SK-N-SH (cell line): ENCODE results near the gene CCNA2. TPM values are rescaled to one million over a fixed set of nuclear protein-coding genes. Genes with fewer than 3 reads are reported as not detected.

ENCODE experiments used
- CTCF ChIA-PET: fragments of 300-600, 350-600 bp; formaldehyde crosslinking; extraction: SDS; loops from one replicate; lab custom pipeline; 2021; lab: Yijun Ruan, JAX
- POLR2A ChIA-PET: fragments of 350-600 bp; sonication (Branson Sonifier 250); formaldehyde crosslinking; extraction: SDS; loops from one replicate; lab custom pipeline; 2020; ENCODE audit warnings: antibody characterized with exemption, inconsistent platforms; lab: Yijun Ruan, JAX
- DNase-seq: peaks from one replicate; pipeline ENCODE4 v3.0.0; 2012
- H2AFZ ChIP-seq: fragments of 200-600 bp; sonication (generic); 2 replicates; pipeline ENCODE4 v1.8.1; 2016; ENCODE audit warnings: antibody characterized with exemption, mild to moderate bottlenecking, low read depth
- H3F3A ChIP-seq: fragments of 200-600 bp; sonication (generic); replicated peaks from 2 replicates; pipeline ENCODE3; 2016; ENCODE audit warnings: antibody characterized with exemption, mild to moderate bottlenecking; ENCODE audit not compliant: insufficient read depth
- H3K27ac ChIP-seq, 2 experiments: fragments of 200-500 bp in 1 of 2; fragments of 200-600 bp in 1 of 2; sonication (Bioruptor generic) in 1 of 2; sonication (generic), shearing (Covaris generic) in 1 of 2; 2 replicates each; pipeline versions ENCODE4 v1.5.1 to v1.6.1; 2014 to 2016; ENCODE audit warnings: low read depth in 2 of 2, inconsistent platforms in 1 of 2, low read length in 1 of 2, mild to moderate bottlenecking in 1 of 2, mixed read lengths in 1 of 2
- H3K27me3 ChIP-seq: fragments of 200-600 bp; sonication (generic), shearing (Covaris generic); 2 replicates; pipeline ENCODE4 v1.6.1; 2016; ENCODE audit warnings: mixed run types; ENCODE audit not compliant: insufficient read depth
- H3K36me3 ChIP-seq, 2 experiments: fragments of 200-500 bp in 1 of 2; fragments of 200-600 bp in 1 of 2; sonication (Bioruptor generic) in 1 of 2; sonication (generic) in 1 of 2; replicated peaks in 1 of 2; 2 replicates each; pipeline versions ENCODE3 to v1.5.1; 2014 to 2016; ENCODE audit warnings: low read length in 1 of 2, mild to moderate bottlenecking in 1 of 2; ENCODE audit not compliant: insufficient read depth in 2 of 2, control insufficient read depth in 1 of 2
- H3K4me1 ChIP-seq, 2 experiments: fragments of 200-500 bp in 1 of 2; fragments of 200-600 bp in 1 of 2; sonication (Bioruptor generic) in 1 of 2; sonication (generic), shearing (Covaris generic) in 1 of 2; 2 replicates each; pipeline versions ENCODE4 v1.5.1 to v1.6.1; 2014 to 2016; ENCODE audit warnings: low read depth in 1 of 2, low read length in 1 of 2, mixed run types in 1 of 2; ENCODE audit not compliant: insufficient read depth in 2 of 2, control insufficient read depth in 1 of 2
- H3K4me2 ChIP-seq: fragments of 200-600 bp; sonication (generic), shearing (Covaris generic); 2 replicates; pipeline ENCODE4 v1.6.1; 2017; ENCODE audit warnings: mixed run types
- H3K4me3 ChIP-seq, 2 experiments: fragments of 200-500 bp in 1 of 2; fragments of 200-600 bp in 1 of 2; sonication (Bioruptor generic) in 1 of 2; sonication (generic), shearing (Covaris generic) in 1 of 2; 2 replicates each; pipeline versions ENCODE4 v1.5.1 to v1.8.1; 2014 to 2016; ENCODE audit warnings: low read depth in 2 of 2, inconsistent platforms in 1 of 2, low read length in 1 of 2, mild to moderate bottlenecking in 1 of 2, mixed read lengths in 1 of 2, moderate library complexity in 1 of 2
- H3K79me2 ChIP-seq: fragments of 200-600 bp; sonication (generic); 2 replicates; pipeline ENCODE4 v1.8.1; 2017; ENCODE audit warnings: mild to moderate bottlenecking; ENCODE audit not compliant: insufficient read depth
- H3K9ac ChIP-seq: fragments of 200-600 bp; sonication (generic); 2 replicates; pipeline ENCODE4 v1.6.1; 2017; ENCODE audit warnings: mixed run types
- H3K9me2 ChIP-seq: fragments of 200-600 bp; sonication (generic); 2 replicates; pipeline ENCODE4 v1.6.1; 2017; ENCODE audit warnings: mixed run types
- H3K9me3 ChIP-seq: fragments of 200-600 bp; sonication (generic); 2 replicates; pipeline ENCODE4 v1.6.1; 2017; ENCODE audit warnings: mixed run types, mild to moderate bottlenecking, moderate library complexity
- H4K20me1 ChIP-seq: fragments of 200-600 bp; sonication (generic); 2 replicates; pipeline ENCODE4 v1.6.1; 2017; ENCODE audit warnings: mild to moderate bottlenecking, mixed run types; ENCODE audit not compliant: insufficient read depth
- CTCF ChIP-seq: fragments of 200-600 bp; sonication (generic); IDR thresholded peaks from 2 replicates; pipeline ENCODE4 v1.6.1; 2017; ENCODE audit warnings: antibody characterized with exemption, mild to moderate bottlenecking, moderate library complexity
- FOXM1 ChIP-seq: IDR thresholded peaks from 2 replicates; pipeline ENCODE4 v1.4.0; 2012; ENCODE audit warnings: low read depth, mild to moderate bottlenecking
- IRF3 ChIP-seq: fragments of 150-350 bp; IDR thresholded peaks from 2 replicates; pipeline ENCODE4 v1.6.1; 2016; ENCODE audit warnings: mild to moderate bottlenecking, low read depth, low read length
- JUND ChIP-seq: IDR thresholded peaks from 2 replicates; pipeline ENCODE4 v1.4.0; 2012
- MAX ChIP-seq: IDR thresholded peaks from 2 replicates; pipeline ENCODE4 v1.4.0; 2012; ENCODE audit warnings: low read depth
- MEF2A ChIP-seq: IDR thresholded peaks from 2 replicates; pipeline ENCODE4 v1.4.0; 2012; ENCODE audit warnings: low read depth, borderline replicate concordance
- POLR2AphosphoS5 ChIP-seq: IDR thresholded peaks from 2 replicates; pipeline ENCODE4 v1.6.1; 2012; ENCODE audit warnings: low read depth, low read length
- RCOR1 ChIP-seq: fragments of 150-350 bp; IDR thresholded peaks from 2 replicates; pipeline ENCODE4 v1.6.1; 2017; ENCODE audit warnings: antibody characterized with exemption, low read length
- SIN3A ChIP-seq: IDR thresholded peaks from 2 replicates; pipeline ENCODE4 v1.6.1; 2012; ENCODE audit warnings: low read depth, mild to moderate bottlenecking, low read length, moderate library complexity, borderline replicate concordance
- TEAD4 ChIP-seq: IDR thresholded peaks from 2 replicates; pipeline ENCODE4 v1.4.0; 2012; ENCODE audit warnings: mild to moderate bottlenecking, borderline replicate concordance; ENCODE audit not compliant: insufficient read depth
- USF1 ChIP-seq: IDR thresholded peaks from 2 replicates; pipeline ENCODE4 v1.4.0; 2012; ENCODE audit warnings: low read depth, borderline replicate concordance
- YY1 ChIP-seq: IDR thresholded peaks from 2 replicates; pipeline ENCODE4 v1.4.0; 2012; ENCODE audit warnings: low read depth, mild to moderate bottlenecking
- polyA plus RNA-seq, 3 experiments: library from polyadenylated mRNA; depleted of rRNA; stranded (reverse); fragments of >200 nt; gene quantifications; 2 replicates each; pipeline ENCODE4 v1.2.3, GENCODE V29; 2012

CCNA2 gene
- polyA plus RNA-seq, 1 of the 3 experiments (the other 2 are of a cell fraction): 23.8 TPM

- no peak for TF ChIP-seq CTCF
- 0 out of 2 replicates have a peak, but pooled peaks have one; percentile 30 for TF ChIP-seq USF1
- no peak; the same call in 1 of the 2 replicates for TF ChIP-seq POLR2AphosphoS5
- peak; percentile 91 for TF ChIP-seq TEAD4
- TF ChIP-seq FOXM1: 0 out of 2 replicates have a peak, but pooled peaks have one; percentile 59
- peak; percentile 50; the same call in 1 of the 2 replicates for TF ChIP-seq MEF2A
- no peak for TF ChIP-seq IRF3
- no peak; the same call in 1 of the 2 replicates for TF ChIP-seq YY1
Measured at GRCh38 chr4:121791481-121791880, 32.2 kb downstream of the CCNA2 start (continued).

DNA sequence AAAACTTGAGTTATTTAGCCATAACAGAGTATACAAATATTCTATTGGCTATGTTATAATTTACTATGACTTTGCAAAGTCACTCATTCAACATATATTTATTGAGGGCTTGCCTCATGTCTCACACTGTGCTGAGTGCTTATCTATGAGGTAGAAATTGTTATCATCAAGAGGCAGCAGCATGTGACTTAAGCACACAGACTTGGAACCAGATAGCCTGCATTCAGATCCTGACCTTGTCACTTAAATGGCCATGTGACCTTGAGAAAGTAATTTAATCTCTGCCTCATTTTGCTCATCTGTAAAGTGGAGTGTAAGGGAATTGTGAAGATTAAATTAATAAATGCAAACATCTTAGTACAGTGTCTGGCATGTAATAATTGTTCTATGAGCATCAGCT lies 32.7 kb downstream of the CCNA2 start:
- no peaks in the 10 kb centered on the region for H3K9me3 ChIP-seq
- no peaks in the 10 kb centered on the region for H3K9me2 ChIP-seq
- peaks cover 46% of the 10 kb centered on the region for H3F3A ChIP-seq
- H3K4me1 ChIP-seq: peaks cover 0 to 48% of the 10 kb centered on the region in 2 experiments
- peak overlapping the region; percentile 69; the same call in 1 of the 2 replicates for H3K4me2 ChIP-seq
- TF ChIP-seq JUND (no peak), MAX (no peak; the same call in 1 of the 2 replicates), RCOR1 (no peak), FOXM1 (no peak), SIN3A (no peak), POLR2AphosphoS5 (peak; percentile 24; the same call in 1 of the 2 replicates), USF1 (peak; percentile 65; the same call in 1 of the 2 replicates)
- TF ChIP-seq, all 33 proteins: peak for 2
- Histone ChIP-seq H3K36me3 (no peaks in the 10 kb centered on the region), H3K4me3 (no peak overlapping the region), H3K27me3 (no peaks in the 10 kb centered on the region), H3K27ac (peak overlapping the region; percentile 86 to 95; a peak in 3 of 4 replicates), H4K20me1 (no peaks in the 10 kb centered on the region), H3K9ac (peak overlapping the region; percentile 55; the same call in 1 of the 2 replicates), H3K79me2 (no peaks in the 10 kb centered on the region), H2AFZ (no peak overlapping the region)
- ChIA-PET CTCF (no interaction called here), POLR2A (interaction anchor here (0.6 kb wide), 1 partner anchor 1365 kb away, joined by 3 read pairs; no protein-coding TSS in a partner anchor)
- no peak for DNase-seq
